HG03432 (cell line): ENCODE data around the gene FAM240A.

Source experiments
- ATAC-seq: cut with Tn5 transposase; IDR thresholded peaks from one replicate; pipeline ENCODE4 v1.9.1; 2021; ENCODE audit warnings: mild to moderate bottlenecking, moderate library complexity; ENCODE audit not compliant: unreplicated experiment

Gene FAM240A

GRCh38 chr3:46619845-46620778 is 7.8 kb downstream of the FAM240A start:
- ATAC-seq: no peak

DNA sequence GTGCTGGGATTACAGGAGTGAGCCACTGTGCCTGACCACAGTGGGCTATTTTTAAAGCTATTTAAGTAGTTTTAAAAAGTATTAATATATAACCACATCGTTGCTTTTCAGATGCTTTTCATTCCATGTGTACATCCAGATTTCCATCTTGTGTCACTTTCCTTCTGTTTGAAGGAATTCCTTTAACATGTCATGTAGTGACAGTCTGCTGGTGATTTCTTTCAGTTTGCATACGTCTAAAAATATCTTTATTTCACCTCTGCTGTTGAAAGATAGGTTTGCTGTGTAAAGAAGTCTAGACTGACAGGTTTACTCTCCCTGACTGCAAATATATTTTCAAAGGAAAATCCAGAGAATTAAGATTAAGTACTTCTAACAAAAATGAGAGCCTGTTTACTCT is 12.2 kb downstream of the FAM240A start:
- no peak for ATAC-seq

- no peak for ATAC-seq
These were observed 12.7 kb downstream of the FAM240A start for GRCh38 chr3:46624975-46625490.

DNA sequence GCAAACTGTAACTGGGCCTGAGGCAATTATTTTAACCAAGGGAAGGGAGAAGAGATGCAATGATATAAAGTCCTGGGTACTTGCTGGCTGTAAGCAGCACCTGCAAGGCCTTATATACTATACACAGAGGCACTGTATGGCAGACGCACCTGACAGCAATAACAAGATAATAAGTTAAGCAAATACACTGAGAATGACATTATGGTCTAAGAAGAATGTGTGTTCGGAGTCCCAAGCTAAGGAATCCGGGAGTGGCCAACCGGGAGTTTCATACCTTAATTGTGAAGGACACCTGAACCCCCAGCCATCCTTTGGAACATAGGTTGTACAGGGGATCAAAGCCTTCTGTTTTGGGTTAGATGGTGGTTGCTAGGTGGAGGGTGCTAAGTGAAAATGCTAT is 13.7 kb downstream of the FAM240A start:
- no peak for ATAC-seq

GRCh38 chr3:46627078-46627477 is 14.8 kb downstream of the FAM240A start:
- ATAC-seq: no peak

- no peak for ATAC-seq
These were observed 16.6 kb downstream of the FAM240A start for GRCh38 chr3:46628901-46629369.

GRCh38 chr3:46629551-46630517 is 17.5 kb downstream of the FAM240A start:
- peak; percentile 88 for ATAC-seq

GRCh38 chr3:46632792-46633191 is 20.5 kb downstream of the FAM240A start:
- ATAC-seq: no peak

GRCh38 chr3:46634856-46635255 is 22.5 kb downstream of the FAM240A start:
- no peak for ATAC-seq

- ATAC-seq: no peak
These were observed 26.9 kb downstream of the FAM240A start for GRCh38 chr3:46639221-46639620.

DNA sequence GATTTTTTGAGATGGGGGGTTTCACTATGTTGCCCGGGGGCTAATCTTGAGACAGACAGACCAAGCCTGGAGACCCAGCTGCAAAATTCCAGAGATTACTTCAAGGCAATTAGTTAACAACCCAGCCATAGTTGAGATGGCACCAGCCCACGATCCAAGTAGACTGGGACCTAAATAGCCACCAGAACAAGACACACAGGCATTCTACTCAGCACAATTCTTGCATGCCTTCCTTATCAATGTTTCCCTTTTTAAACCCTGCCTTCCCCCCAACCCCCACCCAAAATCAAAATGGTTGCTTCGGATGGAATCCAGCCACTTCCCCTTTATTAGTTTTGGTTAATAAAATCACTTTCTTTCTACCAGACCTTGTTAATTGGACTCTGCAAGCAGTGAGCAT is 28.6 kb downstream of the FAM240A start:
- ATAC-seq: no peak

DNA sequence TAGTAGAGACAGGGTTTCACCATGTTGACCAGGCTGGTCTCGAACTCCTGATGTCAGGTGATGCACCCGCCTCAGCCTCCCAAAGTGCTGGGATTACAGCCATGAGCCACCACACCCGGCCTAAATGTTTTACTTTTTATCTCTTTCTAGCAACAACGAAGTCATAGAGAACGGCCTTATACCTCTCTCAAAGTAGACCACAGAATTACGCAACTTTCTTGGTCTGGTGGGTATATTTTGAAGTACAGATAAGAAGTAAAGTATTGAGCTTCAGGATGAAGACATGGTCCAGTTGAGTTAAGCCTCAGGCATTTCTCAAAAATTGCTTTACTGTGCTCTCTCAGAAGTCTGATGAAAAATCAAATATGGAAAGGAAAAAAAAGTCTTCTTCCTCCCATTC is 30.6 kb downstream of the FAM240A start:
- no peak for ATAC-seq

- no peak for ATAC-seq
These were observed 31.4 kb downstream of the FAM240A start for GRCh38 chr3:46643701-46644100.

DNA sequence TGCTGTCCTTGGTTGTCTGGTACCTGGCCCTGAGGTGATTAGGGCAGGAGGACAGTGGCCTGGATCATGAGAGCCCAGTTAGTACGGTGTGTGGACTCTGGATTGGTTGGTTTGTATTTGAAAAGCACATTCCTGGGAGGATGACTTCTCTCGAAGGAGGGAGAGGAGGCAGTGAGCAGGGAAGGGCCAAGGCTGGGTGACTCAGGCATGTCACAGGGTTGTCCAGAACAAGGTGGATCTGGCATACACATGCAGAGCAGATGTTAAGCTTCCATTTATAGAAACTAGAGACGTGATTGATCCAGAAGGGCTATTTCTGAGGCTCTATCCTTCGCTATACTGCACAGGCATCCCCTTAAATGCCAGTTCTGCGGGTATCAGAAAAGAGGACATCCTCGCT is 34.4 kb downstream of the FAM240A start:
- no peak for ATAC-seq

DNA sequence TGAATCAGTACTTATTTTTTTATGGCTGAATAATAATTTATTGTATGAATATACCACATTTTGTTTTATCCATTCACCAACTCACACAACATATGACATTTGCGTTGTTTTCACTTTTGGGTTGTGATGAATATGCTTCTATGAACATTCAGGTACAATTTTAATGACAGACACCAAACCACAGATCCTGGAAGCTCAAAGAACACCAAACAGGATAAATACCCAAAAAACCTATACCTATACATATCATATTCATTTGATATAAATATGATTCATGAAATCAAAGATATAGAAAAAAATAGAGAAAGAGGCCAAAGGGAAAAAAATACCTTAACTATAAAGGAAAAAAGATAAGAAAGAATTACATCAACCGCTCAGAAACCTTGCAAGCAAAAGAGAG is 35.8 kb downstream of the FAM240A start:
- ATAC-seq: no peak

DNA sequence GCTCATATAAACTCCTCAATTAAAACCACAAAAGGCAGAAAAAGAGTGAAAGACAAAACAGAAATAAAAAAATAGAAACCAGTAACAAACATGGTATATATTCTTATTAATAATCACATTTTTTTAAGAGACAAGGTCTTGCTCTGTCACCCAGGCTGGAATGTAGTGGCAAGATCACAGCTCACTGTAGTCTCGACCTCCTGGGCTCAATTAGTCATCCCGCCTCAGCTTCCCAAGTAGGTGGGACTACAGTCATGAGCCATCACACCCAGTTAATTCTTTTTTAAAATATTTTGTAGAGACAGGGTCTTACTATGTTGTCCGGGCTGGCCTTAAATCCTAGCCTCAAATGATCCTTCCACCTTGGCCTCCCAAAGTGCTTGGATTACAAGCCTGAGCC is 37.1 kb downstream of the FAM240A start:
- no peak for ATAC-seq

- no peak for ATAC-seq
These were observed 38.8 kb downstream of the FAM240A start for GRCh38 chr3:46651084-46651483.

DNA sequence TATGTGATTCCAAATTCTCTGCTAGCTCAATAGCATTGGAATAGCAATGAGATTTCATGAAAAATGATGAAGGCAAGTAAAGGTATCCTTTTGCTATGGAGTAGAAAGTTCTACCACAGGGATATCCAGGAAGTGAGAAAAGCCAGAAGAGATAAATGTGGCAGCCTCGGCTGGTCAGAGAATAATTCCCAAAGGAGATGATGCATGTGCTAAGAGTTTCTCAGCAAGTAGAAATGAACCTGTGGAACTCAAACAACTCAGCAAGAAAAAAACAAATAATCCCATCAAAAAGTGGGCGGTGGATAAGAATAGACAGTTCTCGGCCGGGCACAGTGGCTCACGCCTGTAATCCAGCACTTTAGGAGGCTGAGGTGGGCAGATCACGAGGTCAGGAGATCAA is 42.9 kb downstream of the FAM240A start:
- no peak for ATAC-seq

DNA sequence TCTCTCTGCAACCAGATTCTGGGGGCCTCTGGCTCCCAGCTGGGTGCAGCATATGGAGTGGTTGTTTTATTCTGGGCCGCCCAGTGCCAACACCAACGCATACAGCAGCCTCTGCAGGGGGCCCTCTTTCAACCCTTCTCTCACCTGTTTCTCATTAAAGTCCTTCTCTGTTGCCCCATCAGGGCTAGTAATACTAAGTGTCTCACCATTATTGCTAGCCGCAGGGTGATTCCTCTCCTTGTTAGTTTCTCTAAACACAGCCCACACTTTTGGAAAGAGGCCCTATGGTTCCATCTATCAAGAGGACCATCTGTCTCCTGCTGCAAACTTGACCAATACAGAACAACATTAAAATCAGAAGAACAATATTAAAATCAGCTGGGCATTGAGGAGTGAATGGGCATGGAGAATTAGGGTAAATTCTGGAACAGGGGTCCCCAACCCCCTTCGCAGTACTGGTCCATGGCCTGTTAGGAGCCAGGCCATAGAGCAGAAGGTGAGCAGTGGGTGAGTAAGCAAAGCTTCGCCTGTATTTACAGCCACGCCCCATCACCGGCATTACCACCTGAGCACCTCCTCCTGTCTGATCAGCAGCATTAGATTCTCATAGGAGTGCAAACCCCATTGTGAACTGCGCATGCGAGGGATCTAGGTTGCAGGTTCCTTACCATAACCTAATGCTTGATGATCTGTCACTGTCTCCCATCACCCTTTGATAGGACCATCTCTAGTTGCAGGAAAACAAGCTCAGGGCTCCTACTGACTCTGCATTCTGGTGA is 44.6 kb downstream of the FAM240A start:
- ATAC-seq: no peak

DNA sequence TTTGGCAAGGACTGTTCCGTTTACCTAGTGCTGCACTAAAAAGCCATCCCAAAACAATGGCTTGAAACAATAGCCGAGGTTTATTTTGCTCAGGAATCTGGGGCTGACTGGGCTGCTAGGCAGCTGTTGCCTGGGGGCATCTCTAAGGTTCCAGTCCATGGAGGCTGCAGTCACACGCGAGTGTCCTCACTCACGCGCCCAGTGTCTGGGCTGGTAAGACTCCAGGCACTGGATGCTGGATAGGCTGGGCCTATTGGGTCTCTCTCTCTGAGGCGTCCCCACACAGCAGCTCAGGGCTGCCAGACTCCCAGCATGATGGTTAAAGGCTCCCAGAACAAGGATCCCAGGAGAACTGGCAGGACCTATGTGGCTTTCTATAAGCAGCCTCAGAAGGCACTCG is 47.0 kb downstream of the FAM240A start:
- no peak for ATAC-seq

DNA sequence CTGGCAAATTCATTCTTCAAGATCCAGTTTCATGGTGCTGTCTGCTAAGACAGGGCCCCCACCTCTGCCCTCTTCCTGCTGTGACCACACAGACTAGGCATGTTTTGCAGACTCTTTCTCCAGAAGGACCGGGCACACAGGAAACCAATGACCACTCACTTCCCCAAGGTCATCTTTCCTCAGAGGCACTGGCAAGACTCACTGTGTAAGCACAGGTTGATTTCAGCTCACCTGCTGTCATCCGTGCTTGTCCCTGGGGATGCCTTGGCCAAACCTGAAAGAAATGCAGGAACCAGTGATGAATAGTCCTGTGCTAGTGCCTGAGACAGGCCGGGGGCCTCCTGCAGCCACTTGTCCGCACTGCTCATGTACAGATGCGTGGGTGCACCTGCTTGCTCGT is 47.7 kb downstream of the FAM240A start:
- no peak for ATAC-seq
